OCI-LY3 (cell line): ENCODE data around the gene IL11.

ENCODE experiments used
- H2AFZ ChIP-seq: fragments of 200-600, 300-600 bp; shearing (Covaris generic); 2 replicates; pipeline ENCODE4 v1.6.0; 2014; ENCODE audit warnings: antibody characterized with exemption, low read depth, low read length
- H3K27ac ChIP-seq: fragments of 200-600, 300-600 bp; sonication (generic); 2 replicates; pipeline ENCODE4 v1.5.1; 2014; ENCODE audit warnings: mild to moderate bottlenecking, low read length, moderate library complexity, mixed read lengths
- H3K27me3 ChIP-seq: fragments of 200-600, 300-600 bp; sonication (generic); 2 replicates; pipeline ENCODE4 v1.6.1; 2014; ENCODE audit warnings: low read depth, low read length, mixed read lengths
- H3K36me3 ChIP-seq: fragments of 200-600, 300-600 bp; sonication (generic); replicated peaks from 2 replicates; pipeline ENCODE3; 2014; ENCODE audit warnings: low read depth, low read length, mixed read lengths
- H3K4me1 ChIP-seq: fragments of 300-600, 200-600 bp; sonication (generic); 2 replicates; pipeline ENCODE4 v1.6.1; 2014; ENCODE audit warnings: low read length, mixed read lengths
- H3K4me2 ChIP-seq: fragments of 200-600, 300-600 bp; sonication (generic); 2 replicates; pipeline ENCODE4 v1.6.1; 2014; ENCODE audit warnings: low read length, mixed read lengths
- H3K4me3 ChIP-seq: fragments of 300-600, 200-600 bp; sonication (generic); 2 replicates; pipeline ENCODE4 v1.5.1; 2014; ENCODE audit warnings: antibody characterized with exemption, mild to moderate bottlenecking, low read length, moderate library complexity
- H3K79me2 ChIP-seq: fragments of 300-600, 200-600 bp; shearing (Covaris generic); 2 replicates; pipeline ENCODE4 v1.6.1; 2014; ENCODE audit warnings: mild to moderate bottlenecking, low read length, mixed read lengths
- H3K9ac ChIP-seq: fragments of 300-600, 200-600 bp; shearing (Covaris generic); 2 replicates; pipeline ENCODE4 v1.6.0; 2014; ENCODE audit warnings: mild to moderate bottlenecking, low read length, moderate library complexity
- H3K9me3 ChIP-seq: fragments of 200-600, 300-600 bp; shearing (Covaris generic); 2 replicates; pipeline ENCODE4 v1.6.1; 2014; ENCODE audit warnings: low read length, mixed read lengths; ENCODE audit not compliant: insufficient read depth
- H4K20me1 ChIP-seq: fragments of 200-600, 300-600 bp; sonication (generic); 2 replicates; pipeline ENCODE4 v1.6.1; 2016; ENCODE audit warnings: low read length, mixed read lengths; ENCODE audit not compliant: insufficient read depth
- CTCF ChIP-seq: fragments of 200-600, 300-600 bp; sonication (generic); IDR thresholded peaks from 2 replicates; pipeline ENCODE4 v1.5.1; 2014; ENCODE audit warnings: antibody characterized with exemption, low read length, low read depth
- EZH2phosphoT487 ChIP-seq: fragments of 200-600 bp; shearing (Covaris generic); IDR thresholded peaks from 2 replicates; pipeline ENCODE4 v1.6.1; 2018; ENCODE audit warnings: antibody characterized with exemption, mixed run types, low read depth

IL11 gene

GRCh38 chr19:55358493-55358892 lies 11.8 kb downstream of the IL11 start:
- Histone ChIP-seq H3K36me3 (no peaks in the 10 kb centered on the region), H3K27me3 (peaks cover 5% of the 10 kb centered on the region; the same call in 1 of the 2 replicates), H3K79me2 (no peaks in the 10 kb centered on the region), H3K4me2 (no peak overlapping the region), H3K9me3 (no peaks in the 10 kb centered on the region), H3K9ac (no peak overlapping the region), H2AFZ (no peak overlapping the region), H3K4me1 (no peaks in the 10 kb centered on the region), H3K27ac (no peak overlapping the region), H4K20me1 (no peaks in the 10 kb centered on the region), H3K4me3 (no peak overlapping the region)
- no peak for TF ChIP-seq CTCF
- TF ChIP-seq EZH2phosphoT487, result no peak

- H3K79me2 ChIP-seq, result no peaks in the 10 kb centered on the region
- H3K27ac ChIP-seq, result no peak overlapping the region
- H3K9me3 ChIP-seq, result no peaks in the 10 kb centered on the region
- H3K4me3 ChIP-seq, result no peak overlapping the region
- H4K20me1 ChIP-seq, result no peaks in the 10 kb centered on the region
- no peaks in the 10 kb centered on the region for H3K4me1 ChIP-seq
- no peak overlapping the region for H3K4me2 ChIP-seq
- H3K36me3 ChIP-seq, result no peaks in the 10 kb centered on the region
- no peak overlapping the region for H2AFZ ChIP-seq
- H3K27me3 ChIP-seq, result peaks cover 5% of the 10 kb centered on the region; the same call in 1 of the 2 replicates
- TF ChIP-seq CTCF, result no peak
- TF ChIP-seq EZH2phosphoT487, result no peak
- H3K9ac ChIP-seq, result no peak overlapping the region
Measured at GRCh38 chr19:55355213-55355821, 14.9 kb downstream of the IL11 start.

- Histone ChIP-seq H3K4me1 (no peaks in the 10 kb centered on the region), H3K79me2 (no peaks in the 10 kb centered on the region), H3K4me3 (no peak within 1 kb of the TSS), H3K9ac (no peak within 1 kb of the TSS), H3K36me3 (no peaks in the 10 kb centered on the region), H3K27ac (no peak within 1 kb of the TSS), H3K9me3 (no peaks in the 10 kb centered on the region), H3K27me3 (peaks cover 5% of the 10 kb centered on the region; the same call in 1 of the 2 replicates), H3K4me2 (no peak within 1 kb of the TSS), H2AFZ (no peak within 1 kb of the TSS), H4K20me1 (no peaks in the 10 kb centered on the region)
- TF ChIP-seq EZH2phosphoT487 (no peak), CTCF (no peak)
Measured at GRCh38 chr19:55354698-55355212, 15.5 kb downstream of the IL11 start, which contains the start of gene COX6B2. COX6B2 (minus strand) TSS chr19:55354719; CDS start chr19:55354521, 198 bp downstream.

GRCh38 chr19:55353803-55354697 lies 16.2 kb downstream of the IL11 start:
- Histone ChIP-seq H3K79me2 (no peaks in the 10 kb centered on the region), H3K36me3 (no peaks in the 10 kb centered on the region), H3K4me1 (no peaks in the 10 kb centered on the region), H2AFZ (no peak overlapping the region), H3K9ac (no peak overlapping the region), H3K9me3 (no peaks in the 10 kb centered on the region), H3K4me3 (no peak overlapping the region), H3K27ac (no peak overlapping the region), H3K27me3 (peaks cover 5% of the 10 kb centered on the region; the same call in 1 of the 2 replicates), H4K20me1 (no peaks in the 10 kb centered on the region), H3K4me2 (no peak overlapping the region)
- TF ChIP-seq EZH2phosphoT487 (no peak), CTCF (no peak)
